ENCODE results near the gene SLCO1A2.
"Not testable (repeated sequence)": the region's sequence is repeated elsewhere in the genome, so short reads cannot be mapped to it uniquely, and the experiment has no call there.

The SLCO1A2 gene

GRCh38 chr12:21334771-21335325 is at the start of gene SLCO1A2:
SLCO1A2 (minus strand) TSS chr12:21334917; CDS start chr12:21334647, 270 bp downstream.
- in situ Hi-C loops (cut with MboI; ENCODE audit: low sequenced_read_pairs): no loop called here

GRCh38 chr12:21384261-21384660 is 49.5 kb upstream of the SLCO1A2 start:
- in situ Hi-C loops (cut with MboI; ENCODE audit: low sequenced_read_pairs): no loop called here

GRCh38 chr12:21381320-21381719 is 46.6 kb upstream of the SLCO1A2 start:
- in situ Hi-C loops (cut with MboI; ENCODE audit: low sequenced_read_pairs): not testable (repeated sequence)

- in situ Hi-C loops (cut with MboI; ENCODE audit: low sequenced_read_pairs): no loop called here
These were observed 44.5 kb upstream of the SLCO1A2 start for GRCh38 chr12:21379218-21379617.

GRCh38 chr12:21372602-21373001 is 37.9 kb upstream of the SLCO1A2 start, which contains the start of gene IAPP:
IAPP (plus strand) TSS chr12:21372902; CDS start chr12:21373352, 450 bp downstream.
- in situ Hi-C loops (cut with MboI; ENCODE audit: low sequenced_read_pairs): no loop called here

GRCh38 chr12:21370845-21371449 is 36.2 kb upstream of the SLCO1A2 start:
- in situ Hi-C loops (cut with MboI; ENCODE audit: low sequenced_read_pairs): no loop called here

GRCh38 chr12:21369141-21369980 is 34.6 kb upstream of the SLCO1A2 start:
- in situ Hi-C loops (cut with MboI; ENCODE audit: low sequenced_read_pairs): no loop called here

- in situ Hi-C loops (cut with MboI; ENCODE audit: low sequenced_read_pairs): not testable (repeated sequence)
These were observed 25.9 kb upstream of the SLCO1A2 start for GRCh38 chr12:21360632-21361031.

- in situ Hi-C loops (cut with MboI; ENCODE audit: low sequenced_read_pairs): no loop called here
These were observed 19.9 kb upstream of the SLCO1A2 start for GRCh38 chr12:21354641-21355040.

GRCh38 chr12:21353948-21354347 is 19.2 kb upstream of the SLCO1A2 start:
- in situ Hi-C loops (cut with MboI; ENCODE audit: low sequenced_read_pairs): no loop called here

- in situ Hi-C loops (cut with MboI; ENCODE audit: low sequenced_read_pairs): no loop called here
These were observed 18.8 kb upstream of the SLCO1A2 start for GRCh38 chr12:21353487-21353886.

GRCh38 chr12:21350975-21351374 is 16.3 kb upstream of the SLCO1A2 start:
- in situ Hi-C loops (cut with MboI; ENCODE audit: low sequenced_read_pairs): no loop called here

GRCh38 chr12:21346542-21347205 is 12.0 kb upstream of the SLCO1A2 start:
- in situ Hi-C loops (cut with MboI; ENCODE audit: low sequenced_read_pairs): no loop called here

GRCh38 chr12:21343636-21344035 is 8.9 kb upstream of the SLCO1A2 start:
- in situ Hi-C loops (cut with MboI; ENCODE audit: low sequenced_read_pairs): no loop called here

GRCh38 chr12:21341769-21342168 is 7.1 kb upstream of the SLCO1A2 start:
- in situ Hi-C loops (cut with MboI; ENCODE audit: low sequenced_read_pairs): no loop called here

- in situ Hi-C loops (cut with MboI; ENCODE audit: low sequenced_read_pairs): no loop called here
These were observed 5.7 kb upstream of the SLCO1A2 start for GRCh38 chr12:21340403-21340802.

- in situ Hi-C loops (cut with MboI; ENCODE audit: low sequenced_read_pairs): no loop called here
These were observed 5.2 kb upstream of the SLCO1A2 start for GRCh38 chr12:21339921-21340320.

GRCh38 chr12:21337959-21338744 is 3.4 kb upstream of the SLCO1A2 start:
- in situ Hi-C loops (cut with MboI; ENCODE audit: low sequenced_read_pairs): no loop called here

GRCh38 chr12:21337453-21337852 is 2.7 kb upstream of the SLCO1A2 start:
- in situ Hi-C loops (cut with MboI; ENCODE audit: low sequenced_read_pairs): no loop called here

GRCh38 chr12:21336656-21337055 is 1.9 kb upstream of the SLCO1A2 start:
- in situ Hi-C loops (cut with MboI; ENCODE audit: low sequenced_read_pairs): no loop called here
